Stromal cell of bone marrow (primary cell): Measurements from ENCODE around the gene G0S2.
A peak's percentile ranks its signal among the peaks of the same experiment; 100 is the strongest.

Experiments
- DNase-seq: peaks from one replicate; pipeline ENCODE4 v3.0.0-alpha.2; 2012; ENCODE audit warnings: low read depth

Gene G0S2

DNA sequence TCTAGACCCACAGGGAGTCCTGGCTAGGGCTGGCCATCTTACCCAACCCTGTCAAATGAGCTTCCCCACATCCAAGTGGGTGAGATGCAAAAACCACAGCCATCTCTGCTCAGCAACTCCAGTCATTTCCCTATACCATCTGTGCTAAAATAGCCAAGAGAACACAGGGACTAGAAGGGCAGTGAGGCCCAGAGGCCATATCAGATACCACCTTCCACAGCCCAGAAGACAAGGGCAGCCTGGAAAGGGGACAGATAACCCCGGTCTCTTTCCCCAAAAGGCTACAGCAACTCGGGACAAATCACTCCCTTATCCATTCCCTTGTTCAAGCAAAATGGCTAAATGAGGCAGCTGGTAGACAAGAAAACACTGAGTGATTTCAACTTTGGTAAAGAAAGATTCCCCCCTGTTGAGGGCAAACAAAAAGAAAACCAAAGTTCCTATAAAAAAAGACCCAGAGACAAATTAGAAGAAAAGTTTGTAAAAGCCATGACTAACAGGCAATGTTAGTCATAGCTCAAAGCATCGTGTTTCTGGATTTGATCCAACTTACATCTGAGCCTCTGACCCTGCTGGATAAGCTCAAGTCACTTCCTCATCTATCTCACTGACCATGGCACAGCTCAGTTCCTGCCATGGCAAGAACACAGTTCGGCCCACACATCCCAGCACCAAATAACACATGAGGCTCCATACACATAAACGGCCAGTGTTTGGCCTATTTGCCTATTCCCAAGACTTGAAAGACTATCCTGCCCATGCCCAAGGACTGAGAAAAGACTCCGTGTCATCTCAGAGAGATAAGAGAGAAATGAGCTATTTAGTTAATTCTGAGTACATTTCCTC, 26.1 kb upstream of the G0S2 start:
- DNase-seq = peak; percentile 93

GRCh38 chr1:209650454-209650853, 24.8 kb upstream of the G0S2 start:
- DNase-seq = no peak

GRCh38 chr1:209651138-209651587, 24.0 kb upstream of the G0S2 start:
- peak; percentile 79 for DNase-seq

- DNase-seq = no peak
Observed at GRCh38 chr1:209652121-209652735, 23.0 kb upstream of the G0S2 start, which contains the start of gene LAMB3. Gene LAMB3 (minus strand): TSS chr1:209652425. CDS start chr1:209650944, 1,481 bp downstream.

GRCh38 chr1:209652873-209653401, 22.3 kb upstream of the G0S2 start:
- DNase-seq = no peak

- DNase-seq = no peak
Observed at GRCh38 chr1:209653915-209654351, 21.3 kb upstream of the G0S2 start.

DNA sequence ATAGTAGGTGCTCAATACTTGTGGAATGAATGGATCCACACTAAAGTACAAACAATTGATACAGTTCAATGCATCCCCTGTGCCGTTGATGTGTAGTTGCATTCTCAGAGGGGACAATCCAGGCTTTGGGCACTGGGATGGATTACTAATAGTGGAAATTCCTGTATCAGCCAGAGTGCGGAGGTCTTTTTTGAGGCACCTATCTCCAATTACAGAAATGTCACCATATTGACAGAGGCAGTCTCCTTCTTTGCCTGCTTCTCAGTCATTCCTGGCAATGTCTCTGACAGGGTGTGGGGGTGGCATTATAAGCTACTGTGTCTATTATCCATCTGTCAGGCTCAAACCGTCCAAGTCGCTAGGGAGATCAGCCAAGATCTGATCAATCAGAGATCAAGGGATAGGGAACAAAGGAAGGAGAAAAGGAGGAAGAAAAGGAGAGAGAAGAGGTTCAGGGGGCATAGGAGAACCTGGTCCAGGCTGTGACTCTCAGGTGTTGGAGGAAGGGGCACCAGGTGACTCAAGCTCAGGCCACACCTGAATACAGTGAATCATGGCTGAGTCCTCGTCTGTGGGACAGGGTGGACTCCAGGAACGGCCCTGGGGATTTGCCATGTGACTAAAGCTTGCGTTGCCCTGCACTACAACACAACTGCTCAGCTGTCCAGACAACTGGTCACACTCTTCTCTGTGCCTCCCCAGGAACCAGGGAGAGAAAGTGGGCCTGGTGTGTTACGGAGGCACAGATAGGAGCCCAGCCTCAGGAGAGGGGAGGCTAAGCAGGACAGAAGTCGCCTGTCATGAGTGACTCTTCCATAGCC, 19.6 kb upstream of the G0S2 start:
- no peak for DNase-seq

DNA sequence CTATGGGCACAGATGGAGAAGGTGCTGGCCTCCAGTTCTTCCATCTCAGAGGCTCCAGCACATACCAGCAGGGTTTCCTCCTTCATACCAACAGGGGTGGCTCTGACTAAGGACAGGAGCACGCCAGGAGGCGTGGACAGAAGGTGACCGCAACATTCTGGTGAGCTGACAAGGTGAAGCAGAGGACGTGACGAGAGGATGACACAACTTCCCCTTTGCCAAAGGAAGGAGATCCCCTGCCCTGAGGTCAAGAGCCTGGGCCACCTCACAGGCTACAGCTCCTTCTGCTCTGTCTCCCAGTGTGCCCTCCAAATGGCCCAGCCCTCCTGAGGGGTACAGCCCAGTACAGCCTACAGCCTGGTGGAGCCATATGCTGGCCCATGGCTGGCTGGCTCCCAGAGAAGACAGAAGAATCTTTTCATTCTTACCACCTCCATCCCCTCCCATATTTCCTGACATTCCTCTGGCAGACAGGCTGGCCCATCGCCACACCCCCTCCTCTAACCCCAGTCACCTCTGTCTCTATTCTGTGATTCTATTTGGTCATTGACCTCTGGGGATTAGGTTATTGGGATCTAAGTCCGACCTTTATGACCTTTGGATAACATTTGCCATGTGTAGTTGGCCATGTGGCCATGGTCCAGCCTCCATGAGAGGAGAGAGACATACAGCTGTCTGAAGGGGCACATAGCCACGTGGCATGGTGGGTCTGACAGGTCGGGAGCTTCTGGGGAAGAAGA, 17.9 kb upstream of the G0S2 start:
- no peak for DNase-seq

GRCh38 chr1:209657918-209658317, 17.3 kb upstream of the G0S2 start:
- no peak for DNase-seq

DNA sequence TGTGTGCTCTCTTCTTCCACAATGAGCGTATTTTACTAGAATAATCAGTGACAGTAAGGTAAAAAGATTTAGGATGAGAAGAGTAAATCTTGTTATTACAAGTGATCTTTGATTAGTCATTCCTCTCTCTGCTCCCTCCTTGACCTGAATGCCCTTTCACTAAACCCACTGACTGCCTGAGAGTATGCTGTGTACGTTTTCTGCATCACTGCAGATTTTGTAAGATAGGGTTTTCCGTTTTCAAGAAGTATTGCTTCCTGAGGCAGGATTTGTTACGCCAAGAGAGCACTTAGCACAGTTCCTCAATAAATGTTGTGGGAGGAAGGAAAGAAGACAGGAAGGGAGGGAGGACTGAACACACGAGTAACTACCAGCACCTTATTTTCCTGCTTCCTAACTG, 15.3 kb upstream of the G0S2 start:
- DNase-seq = no peak

DNA sequence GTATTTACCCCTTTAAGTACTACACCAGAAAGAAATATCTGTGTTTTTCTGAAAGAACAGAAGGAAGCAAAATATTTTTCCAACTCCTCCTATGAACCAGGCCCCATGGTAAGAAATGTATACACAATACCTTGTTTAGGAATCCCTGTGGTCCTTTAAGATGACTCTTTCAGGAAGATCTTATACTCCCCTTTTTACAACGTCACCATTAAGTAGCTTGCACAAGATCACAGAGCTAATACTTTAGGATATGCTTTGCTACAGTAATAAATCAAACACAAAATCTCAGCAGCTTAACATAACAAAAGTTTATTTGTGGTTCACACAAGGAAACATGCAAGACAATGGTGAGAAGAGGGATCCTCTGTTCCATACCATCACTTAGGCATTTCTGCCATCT, 14.1 kb upstream of the G0S2 start:
- no peak for DNase-seq

GRCh38 chr1:209662879-209663327, 12.3 kb upstream of the G0S2 start:
- no peak for DNase-seq

DNA sequence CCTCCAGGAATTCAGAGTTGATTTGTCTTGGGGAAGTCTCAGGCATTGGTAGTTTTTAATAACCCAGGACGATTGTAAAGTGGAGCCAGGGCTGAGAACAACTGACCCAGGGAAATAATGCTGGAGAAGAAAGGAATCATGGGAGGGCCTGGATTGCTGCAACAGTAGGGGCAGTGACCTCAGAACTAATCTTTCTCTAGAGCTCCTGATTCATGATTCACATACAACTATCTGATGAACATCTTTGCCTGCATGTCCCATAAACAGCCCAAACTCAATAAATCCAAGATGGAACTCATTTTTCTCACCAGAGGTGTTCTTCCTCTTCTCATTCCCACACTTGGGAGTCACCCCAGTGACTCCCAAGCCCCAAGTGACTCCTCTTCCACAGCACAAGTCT, 8.1 kb upstream of the G0S2 start:
- DNase-seq = no peak

DNA sequence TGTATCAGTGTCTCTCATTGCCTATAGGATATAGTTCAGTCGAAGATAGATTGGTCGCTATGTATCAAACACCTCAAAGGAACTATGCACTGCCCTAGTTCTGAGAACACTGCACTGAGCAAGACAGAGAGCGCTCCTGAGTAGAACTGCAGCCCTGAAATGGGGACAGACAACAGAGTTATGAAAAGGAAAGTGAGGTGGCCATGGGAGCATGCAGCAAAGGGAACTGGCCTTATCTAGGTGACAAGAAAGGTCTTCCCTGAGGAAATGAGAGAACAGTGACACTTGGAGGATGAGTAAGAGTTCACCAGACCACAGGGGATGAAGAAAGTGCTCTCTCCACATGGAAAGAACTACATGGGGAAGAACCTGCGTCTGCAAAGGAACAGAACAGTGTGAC, 7.5 kb upstream of the G0S2 start:
- no peak for DNase-seq

- DNase-seq = no peak
Observed at GRCh38 chr1:209670441-209671082, 4.7 kb upstream of the G0S2 start.

GRCh38 chr1:209672705-209673630, 2.2 kb upstream of the G0S2 start:
- no peak for DNase-seq

DNA sequence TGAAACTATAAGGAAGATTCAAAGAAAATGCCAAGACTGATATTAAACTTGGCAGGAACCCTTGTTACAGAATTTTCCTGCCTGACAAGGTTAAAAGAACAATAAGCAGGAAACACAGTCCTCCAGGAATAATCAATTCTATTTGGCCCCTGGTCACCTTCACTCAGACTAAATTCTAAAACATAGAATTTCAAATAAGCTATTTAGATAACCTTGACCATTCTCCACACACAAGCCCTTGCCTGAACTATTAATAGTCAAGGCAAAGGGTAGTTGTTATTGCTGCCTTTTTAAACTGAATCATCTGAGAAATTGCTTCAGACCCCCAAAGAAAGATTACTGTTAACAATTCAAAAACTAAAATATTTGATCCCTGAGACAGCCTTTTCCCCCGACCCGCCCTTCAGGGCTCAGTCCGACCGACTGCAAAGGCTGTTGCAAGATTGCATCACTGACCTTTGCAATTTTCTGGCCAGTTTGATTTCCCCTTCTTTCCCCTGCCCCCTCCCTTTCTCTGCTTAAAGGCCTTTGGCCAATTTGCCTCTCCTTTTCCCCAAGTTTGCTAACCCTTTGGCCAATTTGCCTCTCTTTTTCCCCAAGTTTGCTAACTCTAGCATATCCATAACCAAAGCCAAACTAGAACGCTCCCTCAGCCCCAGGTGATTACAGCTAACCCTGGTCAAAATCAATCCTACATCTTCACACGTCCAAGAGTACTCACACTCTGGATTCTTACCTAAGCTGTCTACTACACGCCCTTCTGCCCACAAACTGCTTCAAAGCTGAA, 1.4 kb upstream of the G0S2 start:
- no peak for DNase-seq

- no peak for DNase-seq
Observed at GRCh38 chr1:209675565-209676154, 448 bp downstream of the G0S2 start.
